NCI-H1105 (cell line): ENCODE results near the gene TAMALIN.

Experiments used
- DNase-seq: peaks from one replicate; lab custom pipeline; 2025; lab: John Stamatoyannopoulos, UW

Gene TAMALIN

DNA sequence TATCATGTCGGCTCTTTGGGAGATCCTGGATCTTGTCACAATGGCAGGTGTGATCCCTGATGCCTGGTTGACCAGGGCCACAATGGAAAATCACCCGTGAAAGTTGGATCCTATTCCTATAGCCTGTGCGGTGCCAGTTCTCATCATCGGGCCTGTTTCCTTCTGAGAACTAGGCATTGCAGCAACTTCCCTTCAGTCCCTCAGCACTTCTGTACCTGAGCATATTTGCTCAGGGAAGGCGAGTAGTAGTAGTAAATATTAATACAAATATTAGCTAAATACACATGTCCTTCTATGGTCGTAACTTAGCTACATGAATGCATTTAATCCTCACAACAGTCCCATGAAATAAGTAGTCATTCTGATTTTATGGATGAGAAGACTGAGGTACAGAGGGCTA, 22.1 kb upstream of the TAMALIN start:
- DNase-seq: no peak

- no peak for DNase-seq
Observed at GRCh38 chr12:51985154-51985835, 21.5 kb upstream of the TAMALIN start.

- DNase-seq: no peak
Observed at GRCh38 chr12:51986834-51987233, 19.9 kb upstream of the TAMALIN start.

- no peak for DNase-seq
Observed at GRCh38 chr12:51992246-51992645, 14.5 kb upstream of the TAMALIN start.

DNA sequence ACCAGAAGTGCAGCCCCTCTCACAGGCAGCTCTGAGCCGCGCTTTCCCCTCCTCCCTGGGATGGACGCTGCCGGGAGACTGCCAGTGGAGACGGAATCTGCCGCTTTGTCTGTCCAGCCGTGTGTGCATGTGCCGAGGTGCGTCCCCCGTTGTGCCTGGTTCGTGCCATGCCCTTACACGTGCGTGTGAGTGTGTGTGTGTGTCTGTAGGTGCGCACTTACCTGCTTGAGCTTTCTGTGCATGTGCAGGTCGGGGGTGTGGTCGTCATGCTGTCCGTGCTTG, 12.3 kb upstream of the TAMALIN start:
- no peak for DNase-seq

GRCh38 chr12:51994959-51995358, 11.8 kb upstream of the TAMALIN start:
- no peak for DNase-seq

DNA sequence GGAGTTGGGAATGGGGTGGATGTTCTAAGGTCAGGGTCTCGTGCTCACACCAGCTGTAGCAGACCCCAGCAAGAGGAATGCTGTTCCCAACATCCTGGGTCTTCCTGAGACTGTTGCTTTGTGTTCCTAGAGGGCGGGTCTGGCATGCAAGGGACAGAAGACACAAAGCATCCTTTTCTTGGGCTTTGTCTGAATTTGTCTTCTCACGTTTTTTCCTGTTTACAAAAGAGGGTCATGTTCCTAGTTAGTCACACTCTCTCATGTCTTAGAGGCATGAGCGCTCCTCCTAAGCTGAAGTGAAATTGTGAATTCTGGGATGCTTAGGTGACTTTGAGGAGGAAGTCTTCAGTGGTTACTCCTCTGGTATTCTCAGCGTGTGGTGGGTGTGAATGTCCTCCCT, 9.6 kb upstream of the TAMALIN start:
- DNase-seq: no peak

- no peak for DNase-seq
Observed at GRCh38 chr12:52003016-52003550, 3.7 kb upstream of the TAMALIN start.

DNA sequence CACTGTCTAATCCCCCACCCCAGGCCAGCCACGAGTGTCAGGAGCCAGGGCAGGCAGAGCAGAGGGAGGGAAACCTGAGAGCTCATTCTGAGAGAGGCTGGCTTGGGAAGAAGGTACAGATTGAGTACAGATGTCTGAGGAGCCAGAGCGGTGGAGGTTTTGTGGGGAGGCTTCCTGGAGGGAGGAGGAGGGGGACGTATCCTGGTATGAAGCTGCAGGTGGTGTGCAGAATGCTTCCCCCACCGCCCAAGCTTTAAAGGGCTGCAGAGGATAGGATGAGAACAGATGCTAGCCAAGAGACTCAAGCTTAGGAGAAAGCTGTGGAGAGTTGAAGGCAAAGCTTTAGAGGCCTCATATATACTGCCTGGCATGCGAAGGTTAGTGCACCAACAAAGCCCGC, 3.2 kb upstream of the TAMALIN start:
- no peak for DNase-seq

- peak; percentile 2 for DNase-seq
Observed at GRCh38 chr12:52004042-52004648, 2.6 kb upstream of the TAMALIN start.

GRCh38 chr12:52005218-52005902, 1.4 kb upstream of the TAMALIN start:
- DNase-seq: no peak

- no peak for DNase-seq
Observed at GRCh38 chr12:52005903-52006703, 643 bp upstream of the TAMALIN start.

DNA sequence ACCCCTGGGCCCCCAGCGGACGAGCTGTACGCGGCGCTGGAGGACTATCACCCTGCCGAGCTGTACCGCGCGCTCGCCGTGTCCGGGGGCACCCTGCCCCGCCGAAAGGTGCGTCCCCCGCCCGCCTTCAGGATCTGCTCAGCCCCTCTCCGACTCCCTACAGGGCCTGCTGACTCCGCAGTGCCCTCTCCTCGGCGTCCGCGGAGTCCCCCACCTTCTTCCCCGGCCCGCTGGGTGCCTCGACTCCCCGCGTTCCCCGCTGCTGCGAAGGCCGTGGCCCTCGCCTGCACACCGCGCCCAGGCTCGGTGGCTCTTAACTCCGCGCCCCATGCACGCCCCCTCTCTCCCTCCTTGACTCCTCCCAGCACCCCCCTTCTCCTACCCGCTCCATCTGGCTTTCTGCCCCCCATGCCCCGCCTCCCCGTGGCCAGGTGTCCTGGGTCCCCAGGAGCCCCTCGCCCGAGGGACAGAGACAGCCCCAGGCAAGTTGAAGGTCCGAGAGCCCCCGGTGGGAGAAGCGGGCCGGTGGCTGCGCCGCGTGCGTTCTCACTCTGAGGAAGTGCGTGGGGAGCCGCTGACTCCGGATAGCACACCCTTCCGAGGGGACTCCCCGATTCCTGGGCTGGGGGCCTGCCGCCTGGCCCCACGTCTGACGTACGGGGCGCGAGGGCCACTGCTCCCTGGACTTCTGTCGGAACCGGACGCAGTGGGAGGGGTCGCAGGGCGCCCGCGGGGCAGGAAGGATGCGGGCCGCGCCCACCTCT, 594 bp downstream of the TAMALIN start:
- no peak for DNase-seq

GRCh38 chr12:52007982-52008510, 1.3 kb downstream of the TAMALIN start:
- DNase-seq: no peak

GRCh38 chr12:52009081-52009751, 2.5 kb downstream of the TAMALIN start:
- DNase-seq: no peak

GRCh38 chr12:52010152-52010622, 3.4 kb downstream of the TAMALIN start:
- no peak for DNase-seq

- DNase-seq: peak; percentile 22
Observed at GRCh38 chr12:52010692-52011601, 4.2 kb downstream of the TAMALIN start.

- DNase-seq: no peak
Observed at GRCh38 chr12:52011602-52012214, 5.0 kb downstream of the TAMALIN start.

DNA sequence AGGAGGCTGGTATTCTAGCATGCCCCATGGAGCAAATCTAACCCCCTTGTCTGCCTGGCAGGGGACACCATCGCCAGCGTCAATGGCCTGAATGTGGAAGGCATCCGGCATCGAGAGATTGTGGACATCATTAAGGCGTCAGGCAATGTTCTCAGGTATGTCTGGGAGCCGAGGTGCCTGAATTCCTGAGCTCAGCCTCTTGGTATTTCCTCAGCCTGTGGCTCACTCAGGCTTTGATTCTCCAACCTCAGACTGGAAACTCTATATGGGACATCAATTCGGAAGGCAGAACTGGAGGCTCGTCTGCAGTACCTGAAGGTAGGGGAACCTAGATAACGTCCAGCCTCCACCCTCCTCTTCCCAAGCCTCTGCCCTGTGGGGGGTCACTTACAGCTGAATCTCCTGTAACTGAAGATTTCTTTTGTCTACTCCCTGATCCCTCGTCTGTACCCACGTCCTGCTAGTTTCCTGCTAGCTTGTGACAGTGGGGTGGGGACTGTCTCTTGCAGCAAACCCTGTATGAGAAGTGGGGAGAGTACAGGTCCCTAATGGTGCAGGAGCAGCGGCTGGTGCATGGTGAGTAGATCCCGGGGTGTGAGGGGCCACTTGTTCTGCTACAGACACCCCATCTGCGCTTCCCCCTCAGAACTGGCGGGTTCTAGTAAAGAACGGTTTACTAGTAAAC, 7.0 kb downstream of the TAMALIN start:
- DNase-seq: no peak
